Measurements from ENCODE around the gene ELAC2. TPM values are rescaled to one million over a fixed set of nuclear protein-coding genes. Genes with fewer than 3 reads are reported as not detected.
A peak's percentile ranks its signal among the peaks of the same experiment; 100 is the strongest.

The ELAC2 gene
- total RNA-seq, 4 donors from 2014 or later: 85.7 to 143 (median 87.1) TPM

- WGBS: 76% methylated on average over 15 of the region's 15 CpGs
- Histone ChIP-seq H3K4me1 (no peaks in the 10 kb centered on the region), H3K4me3 (no peak overlapping the region), H3K27me3 (no peaks in the 10 kb centered on the region), H3K36me3 (peaks cover 98% of the 10 kb centered on the region), H3K27ac (no peak overlapping the region), H3K9me3 (no peaks in the 10 kb centered on the region)
- peak in 1 of 2 donors; percentile 37 for DNase-seq (ENCODE audit: low spot score in 2 of 2)
- no peak for TF ChIP-seq CTCF (IDR thresholded peaks at IDR 0.05)
- TF ChIP-seq POLR2AphosphoS5 (IDR thresholded peaks at IDR 0.05): no peak
- TF ChIP-seq POLR2A (IDR thresholded peaks at IDR 0.05): no peak
- no peak for TF ChIP-seq EP300 (IDR thresholded peaks at IDR 0.05)
These were observed 15.7 kb downstream of the ELAC2 start for GRCh38 chr17:13001991-13002615.

- no peak overlapping the region for H3K4me3 ChIP-seq
- H3K9me3 ChIP-seq: no peaks in the 10 kb centered on the region
- H3K36me3 ChIP-seq: peaks cover 98% of the 10 kb centered on the region
- no peaks in the 10 kb centered on the region for H3K27me3 ChIP-seq
- H3K27ac ChIP-seq: no peak overlapping the region
- TF ChIP-seq POLR2AphosphoS5 (IDR thresholded peaks at IDR 0.05): no peak
- no peak for TF ChIP-seq POLR2A (IDR thresholded peaks at IDR 0.05)
- TF ChIP-seq EP300 (IDR thresholded peaks at IDR 0.05): no peak
- TF ChIP-seq CTCF (IDR thresholded peaks at IDR 0.05): no peak
- no peaks in the 10 kb centered on the region for H3K4me1 ChIP-seq
- DNase-seq (ENCODE audit: low spot score in 2 of 2): peak in 1 of 2 donors; percentile 40
- WGBS: 91% methylated on average over 5 of the region's 8 CpGs
These were observed 17.3 kb downstream of the ELAC2 start for GRCh38 chr17:13000561-13000960.

GRCh38 chr17:12998874-12999273, 19.0 kb downstream of the ELAC2 start:
- WGBS: 89% methylated on average over 5 of the region's 5 CpGs
- H3K36me3 ChIP-seq: peaks cover 98% of the 10 kb centered on the region
- no peak for DNase-seq (ENCODE audit: low spot score in 2 of 2)

GRCh38 chr17:12998461-12998860, 19.4 kb downstream of the ELAC2 start:
- no peaks in the 10 kb centered on the region for H3K27me3 ChIP-seq
- TF ChIP-seq POLR2AphosphoS5 (IDR thresholded peaks at IDR 0.05) (no peak), CTCF (IDR thresholded peaks at IDR 0.05) (no peak), EP300 (IDR thresholded peaks at IDR 0.05) (no peak), POLR2A (IDR thresholded peaks at IDR 0.05) (no peak)
- H3K4me3 ChIP-seq: no peak overlapping the region
- H3K4me1 ChIP-seq: no peaks in the 10 kb centered on the region
- H3K36me3 ChIP-seq: peaks cover 98% of the 10 kb centered on the region
- WGBS: 86% methylated on average over 8 of the region's 8 CpGs
- H3K27ac ChIP-seq: no peak overlapping the region
- peak in 1 of 2 donors; percentile 22 for DNase-seq (ENCODE audit: low spot score in 2 of 2)
- no peaks in the 10 kb centered on the region for H3K9me3 ChIP-seq

More at GRCh38 chr17:12998874-12999273, 19.0 kb downstream of the ELAC2 start:
- Histone ChIP-seq H3K4me3 (no peak overlapping the region), H3K27ac (no peak overlapping the region), H3K9me3 (no peaks in the 10 kb centered on the region), H3K27me3 (no peaks in the 10 kb centered on the region), H3K4me1 (no peaks in the 10 kb centered on the region)
- no peak for TF ChIP-seq POLR2A (IDR thresholded peaks at IDR 0.05)
- TF ChIP-seq EP300 (IDR thresholded peaks at IDR 0.05): no peak
- TF ChIP-seq POLR2AphosphoS5 (IDR thresholded peaks at IDR 0.05): no peak
- TF ChIP-seq CTCF (IDR thresholded peaks at IDR 0.05): no peak

- WGBS: 93% methylated on average over 5 of the region's 5 CpGs
- H3K27me3 ChIP-seq: no peaks in the 10 kb centered on the region
- no peaks in the 10 kb centered on the region for H3K4me1 ChIP-seq
- peaks cover 99% of the 10 kb centered on the region for H3K36me3 ChIP-seq
- no peak overlapping the region for H3K4me3 ChIP-seq
- peak in 1 of 2 donors; percentile 16 for DNase-seq (ENCODE audit: low spot score in 2 of 2)
- TF ChIP-seq EP300 (IDR thresholded peaks at IDR 0.05): no peak
- TF ChIP-seq POLR2AphosphoS5 (IDR thresholded peaks at IDR 0.05): no peak
- no peak for TF ChIP-seq POLR2A (IDR thresholded peaks at IDR 0.05)
- TF ChIP-seq CTCF (IDR thresholded peaks at IDR 0.05): no peak
- no peak overlapping the region for H3K27ac ChIP-seq
- no peaks in the 10 kb centered on the region for H3K9me3 ChIP-seq
These were observed 20.9 kb downstream of the ELAC2 start for GRCh38 chr17:12996941-12997340.
